Keratinocyte (primary cell): ENCODE measurements around the gene ADAM33.

Experiments used
- EZH2 ChIP-seq: IDR thresholded peaks from one replicate; pipeline ENCODE4 v1.6.1; 2012; ENCODE audit warnings: inconsistent platforms, mild to moderate bottlenecking, low read length, moderate library complexity
- TF ChIP-seq, protein P1 (sequence below), 3 experiments: IDR thresholded peaks in 1 of 3; conservative IDR thresholded peaks in 1 of 3; optimal IDR thresholded peaks in 1 of 3; 2 replicates in 2 of 3; 3 replicates in 1 of 3; pipeline versions ENCODE3 to v1.5.1; 2011; ENCODE audit warnings: low read length in 3 of 3, mild to moderate bottlenecking in 3 of 3, moderate library complexity in 2 of 3, control low read depth in 1 of 3, inconsistent platforms in 1 of 3; ENCODE audit not compliant: insufficient read depth in 2 of 3; ENCODE audit errors: extremely low read depth in 1 of 3

GRCh38 chr20:3647473-3647872 is 34.3 kb downstream of the ADAM33 start:
- TF ChIP-seq, protein P1, sequence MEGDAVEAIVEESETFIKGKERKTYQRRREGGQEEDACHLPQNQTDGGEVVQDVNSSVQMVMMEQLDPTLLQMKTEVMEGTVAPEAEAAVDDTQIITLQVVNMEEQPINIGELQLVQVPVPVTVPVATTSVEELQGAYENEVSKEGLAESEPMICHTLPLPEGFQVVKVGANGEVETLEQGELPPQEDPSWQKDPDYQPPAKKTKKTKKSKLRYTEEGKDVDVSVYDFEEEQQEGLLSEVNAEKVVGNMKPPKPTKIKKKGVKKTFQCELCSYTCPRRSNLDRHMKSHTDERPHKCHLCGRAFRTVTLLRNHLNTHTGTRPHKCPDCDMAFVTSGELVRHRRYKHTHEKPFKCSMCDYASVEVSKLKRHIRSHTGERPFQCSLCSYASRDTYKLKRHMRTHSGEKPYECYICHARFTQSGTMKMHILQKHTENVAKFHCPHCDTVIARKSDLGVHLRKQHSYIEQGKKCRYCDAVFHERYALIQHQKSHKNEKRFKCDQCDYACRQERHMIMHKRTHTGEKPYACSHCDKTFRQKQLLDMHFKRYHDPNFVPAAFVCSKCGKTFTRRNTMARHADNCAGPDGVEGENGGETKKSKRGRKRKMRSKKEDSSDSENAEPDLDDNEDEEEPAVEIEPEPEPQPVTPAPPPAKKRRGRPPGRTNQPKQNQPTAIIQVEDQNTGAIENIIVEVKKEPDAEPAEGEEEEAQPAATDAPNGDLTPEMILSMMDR (optimal IDR thresholded peaks at IDR 0.05 in 1 of 3, IDR thresholded peaks at IDR 0.05 in 1 of 3, conservative IDR thresholded peaks at IDR 0.05 in 1 of 3; ENCODE audit: extremely low read depth in 1 of 3, insufficient read depth in 2 of 3, low read length in 3 of 3) = no peak
- TF ChIP-seq EZH2 = no peak
